GM15510 (cell line): Measurements from ENCODE around the gene HOXB8.

Experiments
- POLR2A ChIP-seq: IDR thresholded peaks from 3 replicates; pipeline ENCODE4 v1.6.1; 2011; ENCODE audit warnings: borderline replicate concordance; ENCODE audit not compliant: insufficient read length; ENCODE audit errors: extremely low read depth

HOXB8 gene

DNA sequence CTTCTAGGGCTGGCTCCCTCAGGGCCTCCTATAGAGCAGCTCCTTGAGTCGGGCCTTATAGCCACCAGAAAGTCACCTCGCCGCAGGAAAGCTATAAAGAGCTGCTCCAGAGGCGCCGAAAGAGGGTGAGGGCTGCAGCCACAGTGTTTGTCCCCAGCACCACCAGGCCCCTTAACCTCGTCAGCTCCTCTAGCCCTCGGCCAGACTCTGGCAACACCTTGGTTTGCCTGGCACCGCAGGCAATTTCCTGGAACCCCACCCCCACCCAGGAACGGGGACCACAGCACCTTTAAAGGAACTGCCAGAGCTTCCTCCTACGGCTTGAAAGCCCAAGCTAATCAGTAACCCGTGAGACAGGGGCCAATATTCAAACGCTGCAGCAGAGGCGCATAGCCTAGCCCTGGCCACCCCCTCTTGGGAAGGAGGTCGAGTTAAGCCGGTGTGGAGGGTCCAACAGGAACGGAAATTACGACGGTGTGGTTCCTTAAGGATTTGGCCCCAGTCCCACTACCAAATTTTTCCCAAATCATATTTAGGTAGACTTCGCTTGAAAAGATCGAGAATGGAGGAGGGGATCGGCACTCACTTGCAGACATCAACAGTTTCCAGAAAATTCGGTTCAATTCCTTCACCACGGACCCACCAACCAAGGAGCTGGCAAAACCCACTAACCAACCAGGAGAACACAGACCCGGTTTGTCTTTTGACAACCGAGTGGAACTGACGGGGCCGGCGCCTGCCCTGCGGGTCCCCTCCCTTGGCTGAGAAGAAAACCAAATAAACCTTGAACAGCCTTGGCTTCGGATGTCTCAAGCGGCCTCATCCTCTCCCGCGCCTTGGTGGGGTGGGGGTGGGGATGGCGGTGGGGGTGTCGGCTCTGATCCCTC lies 13.3 kb downstream of the HOXB8 start:
- no peak for TF ChIP-seq POLR2A

DNA sequence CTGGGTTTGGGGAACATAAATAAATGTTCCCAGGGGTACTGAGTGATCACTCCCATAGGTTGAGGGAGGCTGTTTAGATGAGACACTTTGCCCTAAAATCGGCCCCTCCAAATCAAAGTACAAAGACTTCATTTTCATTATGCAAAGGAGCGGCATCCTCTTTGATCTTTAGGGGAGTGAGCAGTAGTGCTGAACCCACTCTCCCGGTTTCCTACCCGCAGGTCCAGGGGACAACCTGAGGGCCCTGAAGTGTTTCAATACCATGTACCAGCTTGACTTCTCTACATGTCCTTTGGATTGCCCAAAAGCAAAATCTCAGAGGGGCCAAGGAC lies 13.9 kb downstream of the HOXB8 start:
- TF ChIP-seq POLR2A: no peak

DNA sequence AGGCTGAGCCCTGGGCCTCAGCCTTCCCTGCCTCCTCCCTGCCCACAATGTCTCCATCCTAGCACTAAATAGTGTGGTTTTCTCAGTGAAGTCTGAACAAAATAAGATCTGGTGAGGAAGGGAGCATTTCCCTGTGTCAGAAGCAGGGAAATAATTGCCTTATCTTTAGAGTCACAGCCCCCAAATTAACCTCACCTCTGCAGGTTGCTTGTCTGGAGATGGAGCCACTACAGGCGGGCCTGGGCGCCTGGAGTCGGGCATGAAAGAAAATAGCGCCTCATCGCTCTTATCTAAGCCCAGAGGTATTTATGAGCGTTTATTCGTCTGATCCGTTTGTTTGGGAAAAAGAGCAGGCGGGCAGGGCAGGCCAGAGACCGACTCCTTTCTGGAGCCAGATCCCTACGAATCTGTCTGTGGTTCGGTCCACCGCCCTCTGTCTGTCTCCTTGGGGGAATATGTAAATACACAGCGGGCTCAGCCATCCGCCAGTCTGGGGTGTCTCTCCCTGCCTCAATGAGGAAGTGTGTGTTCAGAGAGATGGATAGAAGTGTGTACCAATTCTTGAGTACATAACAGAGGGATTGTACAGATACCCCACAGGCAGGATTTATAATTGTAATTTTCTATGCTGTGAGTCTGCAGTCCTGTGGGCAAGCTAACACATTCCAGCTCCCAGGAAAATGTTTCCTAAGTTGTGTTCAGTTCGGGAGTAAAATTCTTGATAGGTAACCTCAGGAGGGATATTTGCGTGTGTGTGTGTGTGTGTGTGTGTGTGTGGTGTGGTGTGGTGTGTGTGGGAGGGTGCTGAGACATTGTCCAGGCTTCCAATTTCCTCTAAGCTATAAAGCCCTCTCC lies 14.6 kb downstream of the HOXB8 start:
- no peak for TF ChIP-seq POLR2A

DNA sequence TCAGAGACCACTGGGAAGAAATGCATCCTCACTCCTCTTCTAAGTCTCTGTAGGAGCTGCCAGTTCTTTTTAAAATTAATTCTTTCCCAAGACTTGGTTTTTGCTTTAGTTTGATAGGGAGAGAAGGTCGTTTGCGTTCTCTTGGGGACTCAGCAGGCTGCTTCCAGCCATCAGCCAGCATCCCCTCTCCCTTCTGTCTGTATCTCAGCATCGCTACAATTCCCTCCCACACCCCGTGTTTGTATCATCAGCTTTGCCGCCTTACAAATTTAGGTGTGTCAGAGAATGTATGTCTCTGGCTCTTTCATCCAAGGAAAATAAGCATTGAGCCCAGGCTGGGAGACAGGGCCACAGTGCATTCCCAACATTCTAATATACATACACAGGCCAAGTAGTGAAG lies 15.7 kb downstream of the HOXB8 start:
- no peak for TF ChIP-seq POLR2A

DNA sequence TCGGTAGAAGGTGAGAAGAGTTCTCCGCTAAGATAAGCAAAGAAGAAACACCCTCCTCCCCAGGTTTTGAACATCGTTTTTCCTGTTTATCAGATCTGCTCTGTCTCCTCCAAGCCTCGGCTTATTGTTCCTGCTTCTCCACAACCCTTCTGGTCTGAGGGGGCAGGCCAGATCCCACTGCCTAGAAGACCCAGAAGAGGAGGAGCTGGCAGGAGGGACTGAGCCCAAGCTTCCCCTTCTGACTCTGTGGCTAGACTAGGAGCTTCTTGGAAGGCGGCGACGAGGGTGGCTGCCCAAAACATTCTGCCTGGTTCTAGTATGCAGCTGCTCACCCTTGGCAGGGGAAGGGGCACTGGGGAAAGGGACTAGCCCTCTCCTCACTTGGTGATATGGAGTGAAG lies 16.4 kb downstream of the HOXB8 start:
- no peak for TF ChIP-seq POLR2A

DNA sequence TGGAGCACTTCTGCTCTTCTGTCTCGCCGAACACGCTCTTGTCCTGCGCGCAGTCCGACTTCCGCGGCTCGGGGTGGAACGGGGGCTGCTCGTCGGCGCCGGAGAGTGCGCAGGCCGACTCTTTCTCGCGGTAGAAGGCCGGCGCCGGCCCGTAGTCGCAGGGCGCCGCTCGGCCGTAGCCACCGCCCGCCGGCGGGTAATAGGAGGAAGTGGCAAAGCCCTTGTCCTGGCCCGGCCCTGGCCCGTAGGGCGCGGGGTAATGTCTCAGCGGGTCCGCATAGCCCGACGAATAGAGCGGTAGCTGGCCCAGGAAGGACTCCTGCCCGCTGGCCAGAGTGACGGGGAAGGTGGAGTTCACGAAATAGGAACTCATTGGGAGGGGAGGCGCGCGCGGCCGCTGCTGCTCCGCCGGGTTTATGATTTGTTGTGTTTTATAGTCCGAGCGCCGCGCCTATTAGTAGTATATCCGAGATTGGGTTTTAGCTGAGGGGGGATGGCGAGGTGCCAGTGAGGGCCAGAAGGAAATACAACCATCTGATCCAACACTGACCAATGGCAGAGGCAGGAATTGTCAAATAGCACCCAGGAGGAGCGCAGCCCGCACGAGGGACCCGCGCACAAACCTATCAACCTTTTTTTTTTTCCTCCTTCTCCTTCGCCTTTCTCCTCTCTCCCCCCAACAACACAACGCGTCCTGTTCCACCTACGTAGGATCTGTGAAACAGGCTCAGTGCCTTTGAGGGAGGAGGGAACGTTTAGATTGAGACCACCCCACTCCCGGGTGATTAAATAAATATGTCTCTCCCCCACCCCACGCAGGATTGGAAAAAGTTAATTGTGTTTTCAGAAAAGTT lies 17.1 kb downstream of the HOXB8 start:
- TF ChIP-seq POLR2A: no peak

DNA sequence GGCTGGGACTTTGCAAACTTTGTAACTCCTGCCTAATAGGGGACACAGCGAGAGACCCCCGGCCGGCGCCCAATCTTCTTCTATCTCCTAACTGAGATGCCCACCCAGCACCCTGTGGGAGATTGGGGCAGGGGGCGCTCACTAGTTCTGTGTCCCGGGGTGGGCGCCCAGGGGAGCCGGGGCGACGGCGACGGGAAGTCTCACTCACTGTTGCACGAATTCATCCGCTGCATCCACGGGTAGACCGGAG lies 17.6 kb downstream of the HOXB8 start:
- no peak for TF ChIP-seq POLR2A

DNA sequence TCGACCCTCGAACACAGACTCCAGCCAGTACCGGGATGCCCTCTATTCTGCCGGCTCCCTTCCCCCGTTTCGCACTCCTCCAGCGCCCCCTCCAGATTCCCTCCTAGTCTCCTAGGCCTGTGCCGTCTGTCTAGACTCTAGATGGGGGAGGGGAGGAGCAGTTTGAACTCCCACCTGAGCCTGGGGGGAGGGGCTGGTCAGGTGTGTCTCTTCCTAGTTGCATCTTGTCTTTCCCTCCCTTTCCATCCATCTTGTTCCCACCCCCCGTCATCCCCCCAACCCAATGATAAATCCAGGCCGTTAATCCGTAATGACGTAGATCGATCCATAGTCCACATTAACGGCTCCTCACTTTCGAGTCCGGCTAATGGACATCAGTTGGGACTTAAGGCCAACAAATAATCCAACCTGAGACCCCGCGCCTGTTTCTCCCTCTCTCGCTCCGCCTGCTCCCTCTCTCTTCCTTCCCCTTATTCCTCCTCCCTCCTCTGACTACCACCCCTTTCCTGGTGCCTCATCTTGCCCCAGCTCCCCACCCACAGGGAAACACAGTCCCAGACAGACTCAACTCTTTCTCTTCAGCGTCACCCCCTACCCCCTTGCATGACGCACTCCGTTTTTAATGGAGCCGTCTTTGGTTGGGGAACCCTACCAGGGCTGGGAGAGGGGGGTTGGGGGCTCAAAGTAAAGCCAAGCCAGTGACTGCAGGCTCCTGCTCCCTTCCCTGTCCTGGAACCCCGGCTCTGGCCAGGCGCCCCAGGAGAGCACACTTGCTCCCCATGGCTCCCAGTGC lies 18.2 kb downstream of the HOXB8 start:
- no peak for TF ChIP-seq POLR2A

DNA sequence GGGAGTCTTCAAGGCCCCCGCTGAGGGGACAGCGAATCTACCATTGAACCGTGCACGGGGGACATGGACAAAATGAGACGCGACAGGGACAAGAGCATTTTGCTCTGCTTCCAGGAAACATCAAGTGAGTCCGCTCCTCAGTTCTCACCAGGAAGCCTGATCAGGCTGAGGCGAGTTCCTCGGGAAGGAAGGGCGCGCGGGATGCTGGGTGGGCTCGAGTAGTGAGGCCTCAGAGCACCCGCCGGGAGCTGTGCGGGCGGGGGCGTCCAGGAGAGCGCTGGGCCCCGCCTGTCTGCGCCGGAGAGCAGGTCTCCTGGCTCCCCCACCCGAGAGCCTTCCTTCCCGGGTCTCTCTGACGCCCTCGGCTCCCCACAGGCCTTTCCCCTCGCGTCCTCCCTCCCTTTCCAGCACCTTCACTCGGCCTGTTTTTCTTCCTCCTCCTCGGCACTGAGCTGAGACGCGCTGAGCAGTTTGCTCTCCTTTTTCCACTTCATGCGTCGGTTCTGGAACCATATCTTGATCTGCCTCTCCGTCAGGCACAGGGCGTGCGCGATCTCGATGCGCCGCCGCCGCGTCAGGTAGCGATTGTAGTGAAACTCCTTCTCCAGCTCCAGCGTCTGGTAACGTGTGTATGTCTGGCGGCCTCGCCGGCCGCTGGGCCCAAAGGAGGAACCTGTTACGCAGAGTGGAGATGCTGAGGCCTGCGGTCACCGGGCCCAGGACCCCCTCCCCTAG lies 18.9 kb downstream of the HOXB8 start:
- TF ChIP-seq POLR2A: no peak

DNA sequence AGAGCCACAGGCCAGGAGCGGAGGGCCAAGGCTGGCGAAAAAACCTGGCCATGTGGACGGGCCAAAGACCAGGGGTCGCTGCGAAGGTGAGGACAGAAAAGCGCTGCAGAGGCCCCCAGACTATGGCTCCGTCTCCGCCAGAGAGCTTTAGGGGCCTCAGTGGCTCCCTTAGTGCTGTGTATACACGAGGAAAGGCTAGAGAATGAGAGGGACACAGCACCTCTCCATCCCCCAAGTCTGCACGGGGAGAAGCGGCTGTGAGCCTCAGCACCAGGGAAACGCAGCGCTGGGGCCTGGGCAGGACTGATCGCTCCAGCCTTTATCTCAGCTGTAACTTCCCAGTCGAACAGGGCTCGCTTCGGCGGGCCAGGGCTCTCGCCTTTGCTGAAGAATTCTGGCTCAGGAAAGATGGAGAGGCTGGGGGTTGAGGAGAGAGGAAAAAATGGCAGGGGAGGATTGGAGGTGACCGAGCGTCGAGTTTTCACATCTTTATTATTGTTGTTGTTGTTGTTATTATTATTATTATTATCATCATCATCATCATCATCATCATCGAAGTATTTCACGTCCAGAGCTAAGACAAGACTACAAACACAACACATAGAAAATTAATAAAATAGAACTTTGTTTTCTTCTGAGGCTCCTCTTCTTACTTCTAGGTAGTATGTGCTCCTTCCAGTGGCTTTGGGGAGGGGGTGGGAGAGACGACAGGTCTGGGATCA lies 19.7 kb downstream of the HOXB8 start:
- no peak for TF ChIP-seq POLR2A

DNA sequence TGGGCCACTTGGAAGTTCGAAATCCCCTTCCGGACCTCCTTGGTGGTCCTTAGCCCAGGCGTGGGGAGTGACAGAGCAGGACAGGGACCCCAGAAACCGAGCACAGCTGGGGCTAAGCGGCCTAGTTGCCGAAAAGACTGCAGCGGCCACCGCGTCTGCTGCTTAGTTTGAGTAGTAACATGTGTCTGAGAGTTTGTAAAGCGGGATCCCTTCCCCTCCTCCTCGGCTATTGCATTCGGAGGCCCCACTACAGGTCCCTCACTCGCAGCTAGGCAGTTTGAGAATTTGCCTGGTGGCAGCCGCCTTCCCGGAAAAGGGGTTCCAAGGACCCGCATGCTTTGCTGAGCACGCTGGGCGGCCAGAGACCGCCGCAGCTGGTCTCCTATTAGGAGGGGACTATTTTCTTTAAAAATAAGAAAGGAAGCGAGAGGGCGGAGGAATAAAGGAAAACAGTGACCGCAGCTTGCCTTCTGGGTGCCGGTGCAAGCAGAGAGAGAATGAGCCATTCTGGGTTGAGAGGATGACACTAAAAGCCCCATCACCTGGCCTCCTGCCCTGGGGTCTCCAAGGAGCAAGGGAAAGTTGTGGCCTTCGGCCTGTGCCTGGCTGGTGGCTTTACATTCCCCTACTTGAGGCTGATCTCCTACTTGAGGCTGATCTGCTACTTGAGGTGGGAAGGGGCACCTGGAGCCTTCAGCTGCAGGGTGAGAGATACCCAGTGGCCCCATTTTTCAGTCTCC lies 20.4 kb downstream of the HOXB8 start:
- TF ChIP-seq POLR2A: no peak

DNA sequence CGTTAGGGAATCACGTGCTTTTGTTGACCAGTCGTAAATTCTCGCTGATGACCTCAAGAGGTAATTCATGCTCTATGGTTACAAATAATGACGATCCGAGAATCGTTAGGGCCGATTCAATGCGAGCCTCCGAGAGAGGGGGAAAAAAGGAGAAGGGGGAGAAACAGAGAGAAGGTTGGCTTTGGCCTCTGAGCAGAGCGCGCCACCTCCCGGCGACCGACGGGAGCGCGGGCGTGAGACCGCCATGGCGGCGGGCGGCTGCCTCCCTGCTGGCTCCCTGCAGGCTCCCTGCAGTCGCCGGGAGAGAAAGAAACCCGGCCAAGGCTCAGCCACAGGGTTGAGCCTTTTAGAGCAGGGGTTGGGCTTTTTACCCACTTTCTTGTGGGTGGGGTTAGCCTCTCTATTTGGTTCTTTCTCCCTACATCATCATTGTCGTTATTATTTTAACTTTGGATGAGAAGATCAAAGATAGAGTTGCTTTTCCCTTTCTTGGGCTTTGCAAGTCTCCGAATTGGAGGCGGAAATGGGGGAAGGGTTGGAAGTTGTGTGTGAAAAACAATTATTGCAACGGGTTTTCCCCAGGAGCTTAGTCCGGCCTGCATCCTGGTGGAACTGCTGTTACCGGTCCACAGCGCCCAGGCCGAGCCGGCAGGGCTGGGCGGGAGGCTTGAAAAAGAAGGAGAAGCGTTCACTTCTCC lies 21.1 kb downstream of the HOXB8 start:
- no peak for TF ChIP-seq POLR2A

DNA sequence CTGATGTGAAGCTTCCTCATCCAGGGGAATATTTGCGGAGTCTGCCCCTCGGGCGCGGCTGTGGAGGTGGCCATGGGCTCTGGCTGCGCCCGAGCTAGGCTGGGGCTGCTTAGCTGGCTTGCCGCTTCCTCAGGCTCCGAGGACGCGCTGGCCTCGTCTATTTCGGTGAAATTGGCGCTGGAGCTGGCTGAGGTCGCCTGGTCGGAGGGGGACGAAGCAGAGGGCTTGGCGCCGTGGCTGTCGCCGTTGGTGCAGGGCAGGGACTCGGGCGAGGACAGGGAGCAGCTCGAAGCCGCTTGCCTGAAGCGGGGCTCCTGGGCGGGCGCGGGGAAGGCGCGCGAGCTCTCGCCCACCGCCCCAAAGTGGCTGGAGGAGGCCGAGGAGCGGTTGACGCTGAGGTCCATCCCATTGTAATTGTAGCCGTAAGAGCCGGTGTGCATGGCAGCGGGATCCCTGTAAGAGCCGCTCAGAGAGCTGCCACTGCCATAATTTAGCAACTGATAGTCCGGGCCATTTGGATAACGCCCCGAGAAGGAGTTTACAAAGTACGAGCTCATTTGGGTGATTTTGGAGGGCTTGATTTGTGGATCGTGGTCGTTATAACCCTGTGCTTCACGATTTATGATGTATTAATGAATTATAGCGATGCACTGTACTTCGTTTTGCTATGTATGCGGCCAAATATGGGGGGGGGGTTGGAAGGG lies 21.8 kb downstream of the HOXB8 start, which contains the start of gene HOXB5:
TSS of gene HOXB5 (minus strand) at position 654 of the 704 bp plus-strand sequence. CDS start at position 557, 97 bp downstream.
- no peak for TF ChIP-seq POLR2A
